SK-N-SH treated with all-trans-retinoic acid at 6 μM for 48 hours (cell line): ENCODE data around the gene SEC62.

ENCODE experiments used
- ARNTL ChIP-seq: fragments of 450-650 bp; formaldehyde crosslinking; IDR thresholded peaks from 2 replicates; pipeline ENCODE4 v1.5.0; 2020; ENCODE audit warnings: low read depth, mild to moderate bottlenecking, moderate library complexity, borderline replicate concordance
- CSDC2 ChIP-seq: fragments of 250-450 bp; sonication (Bioruptor Pico); IDR thresholded peaks from 2 replicates; pipeline ENCODE4 v1.5.0; 2020; ENCODE audit warnings: mild to moderate bottlenecking, moderate library complexity
- ISL1 ChIP-seq: fragments of 250-450 bp; sonication (Bioruptor Pico); IDR thresholded peaks from 2 replicates; pipeline ENCODE4 v2.1.2; 2022; ENCODE audit warnings: mild to moderate bottlenecking, moderate library complexity
- PPARA ChIP-seq: fragments of 250-450 bp; sonication (Bioruptor Pico); IDR thresholded peaks from 2 replicates; pipeline ENCODE4 v1.5.0; 2020; ENCODE audit warnings: mild to moderate bottlenecking, borderline replicate concordance
- RARB ChIP-seq: fragments of 250-450 bp; sonication (Bioruptor Pico); IDR thresholded peaks from 2 replicates; pipeline ENCODE4 v1.8.0; 2021; ENCODE audit warnings: mild to moderate bottlenecking, moderate library complexity
- SNAI2 ChIP-seq: fragments of 250-450 bp; sonication (Bioruptor Pico); IDR thresholded peaks from 2 replicates; pipeline ENCODE4 v1.5.0; 2020; ENCODE audit warnings: mild to moderate bottlenecking, moderate library complexity
- ZC3H10 ChIP-seq: fragments of 250-450 bp; sonication (Bioruptor Pico); IDR thresholded peaks from 2 replicates; pipeline ENCODE4 v1.5.1; 2021; ENCODE audit warnings: mild to moderate bottlenecking, moderate library complexity
- ZFP3 ChIP-seq: fragments of 250-450 bp; sonication (Bioruptor Pico); IDR thresholded peaks from 2 replicates; pipeline ENCODE4 v1.5.0; 2020; ENCODE audit warnings: mild to moderate bottlenecking, moderate library complexity
- ZNF70 ChIP-seq: fragments of 450-650 bp; formaldehyde crosslinking; IDR thresholded peaks from 2 replicates; pipeline ENCODE4 v1.5.0; 2020; ENCODE audit warnings: mild to moderate bottlenecking, moderate library complexity
- TF ChIP-seq, protein P1 (sequence below): fragments of 250-450 bp; sonication (Bioruptor Pico); IDR thresholded peaks from 2 replicates; pipeline ENCODE4 v1.8.0; 2020; ENCODE audit warnings: mild to moderate bottlenecking, moderate library complexity, borderline replicate concordance

DNA sequence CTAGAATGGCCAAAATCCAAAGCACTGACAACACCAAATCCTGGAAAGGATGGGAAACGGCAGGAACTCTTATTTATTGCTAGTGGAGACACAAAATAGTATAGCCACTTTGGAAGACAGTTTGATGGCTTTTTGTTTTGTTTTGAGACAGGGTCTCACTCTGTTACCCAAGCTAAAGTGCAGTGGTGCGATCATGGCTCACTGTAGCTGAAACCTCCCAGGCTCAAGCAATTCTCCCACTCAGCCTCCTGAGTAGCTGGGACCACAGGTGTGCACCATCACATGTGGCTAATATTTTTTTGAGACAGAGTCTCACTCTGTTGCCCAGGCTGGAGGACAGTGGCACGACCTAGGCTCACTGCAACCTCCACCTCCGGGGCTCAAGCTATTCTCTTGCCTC is 43.9 kb downstream of the SEC62 start:
- no peak for TF ChIP-seq ZC3H10 (CRISPR knock-in tag)
- TF ChIP-seq, protein P1, sequence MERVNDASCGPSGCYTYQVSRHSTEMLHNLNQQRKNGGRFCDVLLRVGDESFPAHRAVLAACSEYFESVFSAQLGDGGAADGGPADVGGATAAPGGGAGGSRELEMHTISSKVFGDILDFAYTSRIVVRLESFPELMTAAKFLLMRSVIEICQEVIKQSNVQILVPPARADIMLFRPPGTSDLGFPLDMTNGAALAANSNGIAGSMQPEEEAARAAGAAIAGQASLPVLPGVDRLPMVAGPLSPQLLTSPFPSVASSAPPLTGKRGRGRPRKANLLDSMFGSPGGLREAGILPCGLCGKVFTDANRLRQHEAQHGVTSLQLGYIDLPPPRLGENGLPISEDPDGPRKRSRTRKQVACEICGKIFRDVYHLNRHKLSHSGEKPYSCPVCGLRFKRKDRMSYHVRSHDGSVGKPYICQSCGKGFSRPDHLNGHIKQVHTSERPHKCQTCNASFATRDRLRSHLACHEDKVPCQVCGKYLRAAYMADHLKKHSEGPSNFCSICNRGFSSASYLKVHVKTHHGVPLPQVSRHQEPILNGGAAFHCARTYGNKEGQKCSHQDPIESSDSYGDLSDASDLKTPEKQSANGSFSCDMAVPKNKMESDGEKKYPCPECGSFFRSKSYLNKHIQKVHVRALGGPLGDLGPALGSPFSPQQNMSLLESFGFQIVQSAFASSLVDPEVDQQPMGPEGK (CRISPR knock-in tag): no peak
- TF ChIP-seq ISL1 (CRISPR knock-in tag): no peak
- no peak for TF ChIP-seq ZFP3 (CRISPR knock-in tag)
- no peak for TF ChIP-seq ZNF70 (CRISPR knock-in tag)
- no peak for TF ChIP-seq ARNTL (CRISPR knock-in tag)
- TF ChIP-seq CSDC2 (CRISPR knock-in tag): no peak
- no peak for TF ChIP-seq PPARA
- TF ChIP-seq SNAI2 (CRISPR knock-in tag): no peak
- no peak for TF ChIP-seq RARB
